ENCODE data around the gene CDC27. TPM values are rescaled to one million over a fixed set of nuclear protein-coding genes. Genes with fewer than 3 reads are reported as not detected.
"Not testable (repeated sequence)": the region's sequence is repeated elsewhere in the genome, so short reads cannot be mapped to it uniquely, and the experiment has no call there.

The CDC27 gene
- total RNA-seq, 1 experiment from 2014 or later: 92.6 TPM

- no peaks in the 10 kb centered on the region for H3K9me3 Mint-ChIP-seq (ENCODE audit: unreplicated experiment)
- Histone ChIP-seq H3K9me3 (no peaks in the 10 kb centered on the region), H3K4me3 (ENCODE audit: low read depth, low read length) (no peak overlapping the region), H3K4me1 (peaks cover 11% of the 10 kb centered on the region; the same call in 1 of the 2 replicates), H3K36me3 (ENCODE audit: control insufficient read depth, insufficient read depth, low read length) (no peaks in the 10 kb centered on the region), H3K27me3 (replicated peaks; ENCODE audit: control insufficient read depth, insufficient read depth, low read length) (no peaks in the 10 kb centered on the region)
- no peaks in the 10 kb centered on the region for H3K27me3 Mint-ChIP-seq (ENCODE audit: insufficient read depth, unreplicated experiment)
- ChIA-PET POLR2A (no interaction called here), CTCF (no interaction called here)
- H3K27ac Mint-ChIP-seq (ENCODE audit: unreplicated experiment): no peak overlapping the region
- intact Hi-C loops (cut with micrococcal nuclease; ENCODE audit: unreplicated experiment): no loop called here
- H3K4me1 Mint-ChIP-seq (ENCODE audit: low read depth, unreplicated experiment): peaks cover 21% of the 10 kb centered on the region
- no peak for DNase-seq
- peaks cover 12% of the 10 kb centered on the region for H3K36me3 Mint-ChIP-seq (ENCODE audit: insufficient read depth, unreplicated experiment)
- TF ChIP-seq CTCF (IDR thresholded peaks at IDR 0.05; ENCODE audit: insufficient read depth in 1 of 2, low read depth in 1 of 2, low read length in 1 of 2, severe bottlenecking in 1 of 2, unreplicated experiment in 1 of 2): no peak
- H3K4me3 Mint-ChIP-seq (ENCODE audit: unreplicated experiment): no peak overlapping the region
- BruUV-seq (replicated peaks): no TSS peak
These were observed 4.4 kb downstream of the CDC27 start for GRCh38 chr17:47184681-47185080.

- intact Hi-C loops (cut with micrococcal nuclease; ENCODE audit: unreplicated experiment); H3K27ac Mint-ChIP-seq (ENCODE audit: unreplicated experiment); BruUV-seq (replicated peaks); H3K4me3 ChIP-seq (ENCODE audit: low read depth, low read length); H3K27me3 Mint-ChIP-seq (ENCODE audit: insufficient read depth, unreplicated experiment); H3K4me1 ChIP-seq; DNase-seq; H3K4me3 Mint-ChIP-seq (ENCODE audit: unreplicated experiment); H3K36me3 ChIP-seq (ENCODE audit: control insufficient read depth, insufficient read depth, low read length); H3K4me1 Mint-ChIP-seq (ENCODE audit: low read depth, unreplicated experiment); H3K9me3 Mint-ChIP-seq (ENCODE audit: unreplicated experiment); H3K27me3 ChIP-seq (replicated peaks; ENCODE audit: control insufficient read depth, insufficient read depth, low read length); H3K9me3 ChIP-seq: not testable (repeated sequence)
- POLR2A ChIA-PET: interaction anchor here (0.7 to 0.8 kb wide), 2 partner anchors 8 to 1109 kb away, joined by 6 to 10 read pairs; partner anchors contain the start of gene CDC27
- H3K36me3 Mint-ChIP-seq (ENCODE audit: insufficient read depth, unreplicated experiment): peaks cover 31% of the 10 kb centered on the region
- CTCF ChIA-PET: interaction anchor here (1.1 kb wide), 1 partner anchor 8 kb away, joined by 7 read pairs; the partner anchor contains the start of gene CDC27
These were observed 8.1 kb downstream of the CDC27 start for GRCh38 chr17:47180988-47181387.

GRCh38 chr17:47180337-47180736, 8.8 kb downstream of the CDC27 start:
- intact Hi-C loops (cut with micrococcal nuclease; ENCODE audit: unreplicated experiment): no loop called here
- Histone ChIP-seq H3K36me3 (ENCODE audit: control insufficient read depth, insufficient read depth, low read length) (no peaks in the 10 kb centered on the region; the same call in 1 of the 2 replicates), H3K4me3 (ENCODE audit: low read depth, low read length) (no peak overlapping the region), H3K27me3 (replicated peaks; ENCODE audit: control insufficient read depth, insufficient read depth, low read length) (no peaks in the 10 kb centered on the region), H3K4me1 (peaks cover 6% of the 10 kb centered on the region; the same call in 1 of the 2 replicates), H3K9me3 (no peaks in the 10 kb centered on the region)
- peaks cover 29% of the 10 kb centered on the region for H3K36me3 Mint-ChIP-seq (ENCODE audit: insufficient read depth, unreplicated experiment)
- CTCF ChIA-PET: interaction anchor here (0.7 to 1.1 kb wide), 2 partner anchors 9 to 96 kb away, joined by 3 to 7 read pairs; partner anchors contain the start of gene CDC27
- POLR2A ChIA-PET: interaction anchor here (0.6 to 0.8 kb wide), 4 partner anchors 9 to 1109 kb away, joined by 3 to 10 read pairs (median 6); partner anchors contain the start of gene CDC27
- no peaks in the 10 kb centered on the region for H3K27me3 Mint-ChIP-seq (ENCODE audit: insufficient read depth, unreplicated experiment)
- TF ChIP-seq CTCF (IDR thresholded peaks at IDR 0.05; ENCODE audit: insufficient read depth in 1 of 2, low read depth in 1 of 2, low read length in 1 of 2, severe bottlenecking in 1 of 2, unreplicated experiment in 1 of 2): no peak
- DNase-seq: no peak
- BruUV-seq (replicated peaks): no TSS peak
- H3K4me1 Mint-ChIP-seq (ENCODE audit: low read depth, unreplicated experiment): peaks cover 6% of the 10 kb centered on the region
- no peaks in the 10 kb centered on the region for H3K9me3 Mint-ChIP-seq (ENCODE audit: unreplicated experiment)
- no peak overlapping the region for H3K27ac Mint-ChIP-seq (ENCODE audit: unreplicated experiment)
- no peak overlapping the region for H3K4me3 Mint-ChIP-seq (ENCODE audit: unreplicated experiment)

Measured in Caco-2 (cell line).